ENCODE data around the gene GRAMD1B.

The GRAMD1B gene

DNA sequence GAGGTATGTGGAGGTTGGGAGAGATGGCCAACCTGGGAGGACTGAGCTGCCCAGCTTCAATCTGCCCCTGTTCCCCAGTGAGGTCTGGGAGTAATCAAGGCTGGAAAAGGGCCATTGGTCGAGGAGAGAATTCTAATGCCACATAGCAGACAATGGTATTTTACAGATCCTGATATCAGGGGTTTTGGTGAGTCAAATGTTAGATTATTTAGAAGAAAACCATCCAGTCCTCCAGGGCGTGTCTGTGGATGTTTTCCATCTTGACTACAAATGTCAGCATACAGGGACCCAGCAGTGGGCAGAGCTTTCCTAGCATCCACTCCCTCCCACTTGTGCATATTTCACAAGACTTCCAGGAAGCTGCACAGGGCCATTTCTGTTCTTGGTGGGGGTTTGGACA lies 116.4 kb downstream of the GRAMD1B start:
- no peak overlapping the region for H2AFZ ChIP-seq (ENCODE audit: low read depth, low read length)
- DNase-seq (no peak), ATAC-seq (ENCODE audit: insufficient read depth, low read depth) (no peak)
- H3K4me3 ChIP-seq (ENCODE audit: low read depth in 1 of 2, low read length in 2 of 2), result no peak overlapping the region
- no peak overlapping the region for H3K27ac ChIP-seq (ENCODE audit: low read length)
- no peaks in the 10 kb centered on the region for H3K27me3 ChIP-seq (ENCODE audit: insufficient read depth, low read length, poor library complexity)
- H3K4me1 ChIP-seq (ENCODE audit: insufficient read depth, low read length), result no peaks in the 10 kb centered on the region
- H4K20me1 ChIP-seq (ENCODE audit: insufficient read depth, low read length), result peaks cover 20% of the 10 kb centered on the region
- TF ChIP-seq CTCF (IDR thresholded peaks at IDR 0.05; ENCODE audit: borderline replicate concordance, extremely low read depth, low read length, poor library complexity, severe bottlenecking), result no peak
- TF ChIP-seq EZH2 (IDR thresholded peaks at IDR 0.05; ENCODE audit: borderline replicate concordance, low read depth, low read length, severe bottlenecking), result no peak
- no peaks in the 10 kb centered on the region for H3K79me2 ChIP-seq (ENCODE audit: insufficient read depth, low read length)
- H3K9ac ChIP-seq (ENCODE audit: low read depth, low read length), result no peak overlapping the region
- no peaks in the 10 kb centered on the region for H3K36me3 ChIP-seq (ENCODE audit: insufficient read depth, low read length)
- no peaks in the 10 kb centered on the region for H3K9me3 ChIP-seq (ENCODE audit: insufficient read depth, low read length, severe bottlenecking)
- H3K4me2 ChIP-seq (ENCODE audit: insufficient read depth, low read length), result no peak overlapping the region

- Histone ChIP-seq H3K9ac (ENCODE audit: low read depth, low read length) (no peak overlapping the region), H3K36me3 (ENCODE audit: insufficient read depth, low read length) (no peaks in the 10 kb centered on the region), H3K9me3 (ENCODE audit: insufficient read depth, low read length, severe bottlenecking) (no peaks in the 10 kb centered on the region), H3K27me3 (ENCODE audit: insufficient read depth, low read length, poor library complexity) (no peaks in the 10 kb centered on the region), H3K4me2 (ENCODE audit: insufficient read depth, low read length) (no peak overlapping the region), H3K27ac (ENCODE audit: low read length) (no peak overlapping the region), H2AFZ (ENCODE audit: low read depth, low read length) (no peak overlapping the region), H4K20me1 (ENCODE audit: insufficient read depth, low read length) (peaks cover 23% of the 10 kb centered on the region), H3K4me3 (ENCODE audit: low read depth in 1 of 2, low read length in 2 of 2) (no peak overlapping the region), H3K4me1 (ENCODE audit: insufficient read depth, low read length) (no peaks in the 10 kb centered on the region), H3K79me2 (ENCODE audit: insufficient read depth, low read length) (no peaks in the 10 kb centered on the region)
- TF ChIP-seq CTCF (IDR thresholded peaks at IDR 0.05; ENCODE audit: borderline replicate concordance, extremely low read depth, low read length, poor library complexity, severe bottlenecking), result no peak
- TF ChIP-seq EZH2 (IDR thresholded peaks at IDR 0.05; ENCODE audit: borderline replicate concordance, low read depth, low read length, severe bottlenecking), result no peak
- DNase-seq (no peak), ATAC-seq (ENCODE audit: insufficient read depth, low read depth) (no peak)
Measured at GRCh38 chr11:123547180-123547579, 117.1 kb downstream of the GRAMD1B start.

DNA sequence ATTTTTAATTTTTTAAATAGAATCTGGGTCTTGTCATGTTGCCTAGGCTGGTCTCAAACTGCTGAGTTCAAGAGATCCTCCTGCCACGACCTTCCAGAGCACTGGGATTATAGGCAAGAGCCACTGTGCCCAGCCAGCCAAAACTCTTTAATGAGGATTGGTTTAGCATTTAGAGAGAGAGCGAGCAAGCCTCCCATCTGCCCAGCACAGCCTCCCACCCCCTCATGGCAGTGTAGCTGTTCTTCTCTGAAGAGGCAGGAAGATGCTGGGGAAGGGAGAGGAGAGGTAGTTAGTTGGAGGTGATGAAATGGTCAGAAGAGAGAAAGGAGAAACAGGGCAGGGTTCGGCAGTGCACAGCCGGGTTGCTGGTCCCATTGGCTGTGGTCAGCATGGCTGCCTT lies 118.7 kb downstream of the GRAMD1B start:
- Histone ChIP-seq H3K9ac (ENCODE audit: low read depth, low read length) (no peak overlapping the region), H4K20me1 (ENCODE audit: insufficient read depth, low read length) (peaks cover 23% of the 10 kb centered on the region), H2AFZ (ENCODE audit: low read depth, low read length) (no peak overlapping the region), H3K27ac (ENCODE audit: low read length) (no peak overlapping the region), H3K4me3 (ENCODE audit: low read depth in 1 of 2, low read length in 2 of 2) (no peak overlapping the region), H3K79me2 (ENCODE audit: insufficient read depth, low read length) (no peaks in the 10 kb centered on the region), H3K27me3 (ENCODE audit: insufficient read depth, low read length, poor library complexity) (no peaks in the 10 kb centered on the region), H3K4me1 (ENCODE audit: insufficient read depth, low read length) (no peaks in the 10 kb centered on the region), H3K9me3 (ENCODE audit: insufficient read depth, low read length, severe bottlenecking) (no peaks in the 10 kb centered on the region), H3K4me2 (ENCODE audit: insufficient read depth, low read length) (no peak overlapping the region), H3K36me3 (ENCODE audit: insufficient read depth, low read length) (no peaks in the 10 kb centered on the region)
- no peak for ATAC-seq (ENCODE audit: insufficient read depth, low read depth)
- no peak for DNase-seq
- TF ChIP-seq CTCF (IDR thresholded peaks at IDR 0.05; ENCODE audit: borderline replicate concordance, extremely low read depth, low read length, poor library complexity, severe bottlenecking), result no peak
- TF ChIP-seq EZH2 (IDR thresholded peaks at IDR 0.05; ENCODE audit: borderline replicate concordance, low read depth, low read length, severe bottlenecking), result no peak
